RCC 7860 (cell line): ENCODE data around the gene BCL2L1.

Experiments used
- DNase-seq: peaks from one replicate; pipeline ENCODE4 v3.0.0-alpha.2; 2015; ENCODE audit warnings: low spot score
- FAIRE-seq: peaks from 2 replicates; lab custom pipeline; 2012; peaks lifted over from hg19 to GRCh38; lab: Jason Lieb, UNC

Gene BCL2L1

GRCh38 chr20:31694842-31695593 lies 27.6 kb downstream of the BCL2L1 start:
- FAIRE-seq (no peak), DNase-seq (no peak)

- DNase-seq: no peak
- no peak for FAIRE-seq
Observed at GRCh38 chr20:31693987-31694661, 28.5 kb downstream of the BCL2L1 start.

GRCh38 chr20:31693402-31693801 lies 29.3 kb downstream of the BCL2L1 start:
- no peak for DNase-seq
- no peak for FAIRE-seq

- FAIRE-seq: no peak
- DNase-seq: no peak
Observed at GRCh38 chr20:31691646-31692275, 30.9 kb downstream of the BCL2L1 start.

GRCh38 chr20:31690124-31690666 lies 32.5 kb downstream of the BCL2L1 start:
- no peak for FAIRE-seq
- DNase-seq: no peak

GRCh38 chr20:31689141-31689540 lies 33.5 kb downstream of the BCL2L1 start:
- no peak for FAIRE-seq
- DNase-seq: no peak

GRCh38 chr20:31687777-31688176 lies 34.9 kb downstream of the BCL2L1 start:
- DNase-seq (no peak), FAIRE-seq (no peak)

GRCh38 chr20:31685853-31686643 lies 36.6 kb downstream of the BCL2L1 start:
- DNase-seq (no peak), FAIRE-seq (no peak)

- FAIRE-seq (peak; percentile 79), DNase-seq (peak; percentile 67)
Observed at GRCh38 chr20:31684153-31685015, 38.3 kb downstream of the BCL2L1 start.

- FAIRE-seq: no peak
Observed at GRCh38 chr20:31682927-31683326, 39.7 kb downstream of the BCL2L1 start.

GRCh38 chr20:31682352-31682751 lies 40.3 kb downstream of the BCL2L1 start:
- FAIRE-seq (no peak), DNase-seq (no peak)

More at GRCh38 chr20:31682927-31683326, 39.7 kb downstream of the BCL2L1 start:
- DNase-seq: no peak

- DNase-seq (no peak), FAIRE-seq (no peak)
Observed at GRCh38 chr20:31681769-31682168, 40.9 kb downstream of the BCL2L1 start.

GRCh38 chr20:31681128-31681727 lies 41.4 kb downstream of the BCL2L1 start:
- FAIRE-seq (no peak), DNase-seq (peak; percentile 51)

- DNase-seq: no peak
- FAIRE-seq: no peak
Observed at GRCh38 chr20:31680286-31681127, 42.2 kb downstream of the BCL2L1 start.

GRCh38 chr20:31679357-31680285 lies 43.0 kb downstream of the BCL2L1 start:
- DNase-seq (no peak), FAIRE-seq (no peak)

GRCh38 chr20:31678389-31679356 lies 44.0 kb downstream of the BCL2L1 start:
- DNase-seq (peak; percentile 82), FAIRE-seq (peak; percentile 72)
